ENCODE data around the gene GAS7.

DNA sequence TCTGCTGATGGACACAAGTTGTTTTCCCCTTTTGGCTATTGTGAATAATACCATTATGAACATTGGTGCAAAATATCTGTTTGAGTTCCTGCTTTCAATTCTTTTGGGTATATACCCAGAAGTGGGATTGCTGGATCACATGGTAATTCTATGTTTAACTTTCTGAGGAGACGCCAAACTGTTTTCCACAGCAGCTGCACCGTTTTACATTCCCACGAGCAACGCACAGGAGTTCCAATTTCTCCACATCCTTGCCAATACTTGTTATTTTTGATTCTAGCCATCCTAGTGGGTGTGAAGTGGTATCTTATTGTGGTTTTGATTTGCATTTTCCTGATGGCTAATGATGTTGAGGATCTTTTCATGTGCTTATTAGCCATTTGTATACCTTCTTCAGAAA lies 43.4 kb upstream of the GAS7 start:
- TF ChIP-seq POLR2A (IDR thresholded peaks at IDR 0.05): no peak
- TF ChIP-seq, protein P1, sequence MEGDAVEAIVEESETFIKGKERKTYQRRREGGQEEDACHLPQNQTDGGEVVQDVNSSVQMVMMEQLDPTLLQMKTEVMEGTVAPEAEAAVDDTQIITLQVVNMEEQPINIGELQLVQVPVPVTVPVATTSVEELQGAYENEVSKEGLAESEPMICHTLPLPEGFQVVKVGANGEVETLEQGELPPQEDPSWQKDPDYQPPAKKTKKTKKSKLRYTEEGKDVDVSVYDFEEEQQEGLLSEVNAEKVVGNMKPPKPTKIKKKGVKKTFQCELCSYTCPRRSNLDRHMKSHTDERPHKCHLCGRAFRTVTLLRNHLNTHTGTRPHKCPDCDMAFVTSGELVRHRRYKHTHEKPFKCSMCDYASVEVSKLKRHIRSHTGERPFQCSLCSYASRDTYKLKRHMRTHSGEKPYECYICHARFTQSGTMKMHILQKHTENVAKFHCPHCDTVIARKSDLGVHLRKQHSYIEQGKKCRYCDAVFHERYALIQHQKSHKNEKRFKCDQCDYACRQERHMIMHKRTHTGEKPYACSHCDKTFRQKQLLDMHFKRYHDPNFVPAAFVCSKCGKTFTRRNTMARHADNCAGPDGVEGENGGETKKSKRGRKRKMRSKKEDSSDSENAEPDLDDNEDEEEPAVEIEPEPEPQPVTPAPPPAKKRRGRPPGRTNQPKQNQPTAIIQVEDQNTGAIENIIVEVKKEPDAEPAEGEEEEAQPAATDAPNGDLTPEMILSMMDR (IDR thresholded peaks at IDR 0.05): no peak
- no peak for TF ChIP-seq EP300 (IDR thresholded peaks at IDR 0.05)
